Caco-2 (cell line): ENCODE results near the gene CACNA2D1. TPM values are rescaled to one million over a fixed set of nuclear protein-coding genes. Genes with fewer than 3 reads are reported as not detected.

Source experiments
- BruUV-seq: library from RNA; stranded (reverse); fragments of 400-500 nt; replicated peaks from 2 replicates; lab custom pipeline; 2021; lab: Mats Ljungman, UMichigan
- CTCF ChIA-PET: fragments of 300-600 bp; sonication (Branson Sonifier 250); formaldehyde crosslinking; loops from one replicate; lab custom pipeline; 2022; ENCODE audit warnings: antibody characterized with exemption; lab: Charles Lee
- POLR2A ChIA-PET: fragments of 300-600 bp; sonication (Branson Sonifier 250); formaldehyde crosslinking; loops from one replicate; lab custom pipeline; 2022; ENCODE audit warnings: antibody characterized with exemption; lab: Charles Lee
- DNase-seq, 2 experiments: peaks; one replicate each; pipeline versions ENCODE4 v3.0.0 to v3.0.0-alpha.2; 2020 to 2022
- H3K27me3 ChIP-seq: replicated peaks from 2 replicates; pipeline ENCODE4 v1.6.0; 2011; ENCODE audit warnings: low read length; ENCODE audit not compliant: control insufficient read depth, insufficient read depth
- H3K36me3 ChIP-seq: 2 replicates; pipeline ENCODE4 v1.5.1; 2011; ENCODE audit warnings: low read length; ENCODE audit not compliant: control insufficient read depth, insufficient read depth
- H3K4me1 ChIP-seq: fragments of 250-450 bp; sonication (Bioruptor Pico); 2 replicates; pipeline ENCODE4 v1.5.1; 2020; ENCODE audit warnings: mild to moderate bottlenecking
- H3K4me3 ChIP-seq: 2 replicates; pipeline ENCODE4 v1.5.1; 2011; ENCODE audit warnings: low read depth, mild to moderate bottlenecking, control low read depth, low read length
- H3K9me3 ChIP-seq: fragments of 250-450 bp; sonication (Bioruptor Pico); 2 replicates; pipeline ENCODE4 v1.5.1; 2020; ENCODE audit warnings: mild to moderate bottlenecking, moderate library complexity
- H3K27ac Mint-ChIP-seq: one replicate; pipeline ENCODE4 v1.8.0; 2022; ENCODE audit warnings: mixed read lengths; ENCODE audit not compliant: unreplicated experiment
- H3K27me3 Mint-ChIP-seq: one replicate; pipeline ENCODE4 v1.8.0; 2022; ENCODE audit warnings: mixed read lengths; ENCODE audit not compliant: insufficient read depth, unreplicated experiment
- H3K36me3 Mint-ChIP-seq: one replicate; pipeline ENCODE4 v1.8.0; 2022; ENCODE audit warnings: mild to moderate bottlenecking, mixed read lengths; ENCODE audit not compliant: insufficient read depth, unreplicated experiment
- H3K4me1 Mint-ChIP-seq: one replicate; pipeline ENCODE4 v1.8.0; 2022; ENCODE audit warnings: low read depth, mixed read lengths; ENCODE audit not compliant: unreplicated experiment
- H3K4me3 Mint-ChIP-seq: one replicate; pipeline ENCODE4 v1.8.0; 2022; ENCODE audit warnings: mild to moderate bottlenecking, moderate library complexity, mixed read lengths; ENCODE audit not compliant: unreplicated experiment
- H3K9me3 Mint-ChIP-seq: one replicate; pipeline ENCODE4 v1.8.0; 2022; ENCODE audit warnings: mixed read lengths; ENCODE audit not compliant: unreplicated experiment
- intact Hi-C: fragments of 100-400 bp; cut with micrococcal nuclease; formaldehyde crosslinking; loops from one replicate; pipeline ENCODE4 v1.10.0; 2022; ENCODE audit not compliant: unreplicated experiment
- total RNA-seq: library from RNA; stranded (reverse); gene quantifications from 2 replicates; pipeline ENCODE4 v1.2.3, GENCODE V29; 2022
- TF ChIP-seq, protein P1 (sequence below), 2 experiments: fragments of 200-600 bp in 1 of 2; IDR thresholded peaks; 1 replicate in 1 of 2; 2 replicates in 1 of 2; pipeline versions ENCODE4 v1.5.1 to v1.8.0; 2011 to 2022; ENCODE audit warnings: antibody characterized with exemption in 1 of 2, control low read depth in 1 of 2, inconsistent platforms in 1 of 2, low read depth in 1 of 2, low read length in 1 of 2, mild to moderate bottlenecking in 1 of 2, moderate library complexity in 1 of 2; ENCODE audit not compliant: insufficient read depth in 1 of 2, severe bottlenecking in 1 of 2, unreplicated experiment in 1 of 2

Gene CACNA2D1
- total RNA-seq, 1 experiment from 2014 or later: not detected

DNA sequence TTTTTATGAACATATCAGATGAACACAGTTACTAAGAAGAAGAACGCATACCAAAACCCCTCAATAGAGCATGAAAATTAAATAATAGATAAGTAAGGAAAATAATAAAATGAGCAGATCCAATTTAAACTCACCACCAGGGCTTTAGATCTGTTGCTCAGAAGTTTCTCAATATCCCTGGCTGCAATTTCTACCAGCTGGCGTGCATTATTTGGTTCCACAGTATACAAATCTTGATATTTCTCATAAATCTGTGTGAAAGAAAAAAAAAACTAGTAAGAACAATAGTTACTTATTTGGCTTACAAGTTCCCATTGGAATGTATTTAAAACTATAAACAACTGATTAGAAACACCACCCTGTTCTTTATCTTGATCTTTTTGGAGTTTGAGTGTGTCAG lies 108.6 kb downstream of the CACNA2D1 start:
- POLR2A ChIA-PET: no interaction called here
- Mint-ChIP-seq H3K9me3 (no peaks in the 10 kb centered on the region), H3K4me3 (no peak overlapping the region), H3K27me3 (peaks cover 4% of the 10 kb centered on the region), H3K27ac (no peak overlapping the region), H3K4me1 (no peaks in the 10 kb centered on the region), H3K36me3 (no peaks in the 10 kb centered on the region)
- BruUV-seq: no TSS peak
- Histone ChIP-seq H3K4me3 (no peak overlapping the region), H3K9me3 (no peaks in the 10 kb centered on the region), H3K27me3 (no peaks in the 10 kb centered on the region), H3K4me1 (no peaks in the 10 kb centered on the region), H3K36me3 (no peaks in the 10 kb centered on the region)
- TF ChIP-seq, protein P1, sequence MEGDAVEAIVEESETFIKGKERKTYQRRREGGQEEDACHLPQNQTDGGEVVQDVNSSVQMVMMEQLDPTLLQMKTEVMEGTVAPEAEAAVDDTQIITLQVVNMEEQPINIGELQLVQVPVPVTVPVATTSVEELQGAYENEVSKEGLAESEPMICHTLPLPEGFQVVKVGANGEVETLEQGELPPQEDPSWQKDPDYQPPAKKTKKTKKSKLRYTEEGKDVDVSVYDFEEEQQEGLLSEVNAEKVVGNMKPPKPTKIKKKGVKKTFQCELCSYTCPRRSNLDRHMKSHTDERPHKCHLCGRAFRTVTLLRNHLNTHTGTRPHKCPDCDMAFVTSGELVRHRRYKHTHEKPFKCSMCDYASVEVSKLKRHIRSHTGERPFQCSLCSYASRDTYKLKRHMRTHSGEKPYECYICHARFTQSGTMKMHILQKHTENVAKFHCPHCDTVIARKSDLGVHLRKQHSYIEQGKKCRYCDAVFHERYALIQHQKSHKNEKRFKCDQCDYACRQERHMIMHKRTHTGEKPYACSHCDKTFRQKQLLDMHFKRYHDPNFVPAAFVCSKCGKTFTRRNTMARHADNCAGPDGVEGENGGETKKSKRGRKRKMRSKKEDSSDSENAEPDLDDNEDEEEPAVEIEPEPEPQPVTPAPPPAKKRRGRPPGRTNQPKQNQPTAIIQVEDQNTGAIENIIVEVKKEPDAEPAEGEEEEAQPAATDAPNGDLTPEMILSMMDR (IDR thresholded peaks at IDR 0.05; ENCODE audit: insufficient read depth in 1 of 2, low read depth in 1 of 2, low read length in 1 of 2, severe bottlenecking in 1 of 2, unreplicated experiment in 1 of 2): no peak
- no peak for DNase-seq
- CTCF ChIA-PET: no interaction called here
- intact Hi-C loops: no loop called here

DNA sequence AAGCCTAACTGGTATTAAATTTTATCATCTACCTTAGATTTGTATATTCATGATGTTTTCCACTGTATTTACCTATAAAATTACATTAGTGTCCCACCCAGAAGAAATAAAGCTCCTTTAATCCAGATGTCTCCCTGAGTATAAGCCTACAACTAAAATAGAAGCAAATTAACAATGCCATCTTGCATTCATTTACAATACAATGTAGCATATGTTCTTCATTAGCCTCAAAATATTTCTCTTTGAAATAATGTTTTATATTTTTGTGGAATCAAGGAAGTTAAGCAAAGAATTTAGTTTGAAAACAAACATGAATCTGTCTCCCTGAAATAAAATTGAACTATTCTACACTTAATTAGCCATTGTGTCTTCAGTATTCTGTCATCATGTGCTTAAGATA lies 112.3 kb downstream of the CACNA2D1 start:
- no peak for DNase-seq
- Histone ChIP-seq H3K27me3 (no peaks in the 10 kb centered on the region), H3K4me3 (no peak overlapping the region), H3K36me3 (no peaks in the 10 kb centered on the region), H3K9me3 (no peaks in the 10 kb centered on the region), H3K4me1 (no peaks in the 10 kb centered on the region)
- no peak overlapping the region for H3K27ac Mint-ChIP-seq
- no peak overlapping the region for H3K4me3 Mint-ChIP-seq
- intact Hi-C loops: no loop called here
- CTCF ChIA-PET: no interaction called here
- BruUV-seq: no TSS peak
- POLR2A ChIA-PET: no interaction called here
- no peaks in the 10 kb centered on the region for H3K36me3 Mint-ChIP-seq
- H3K4me1 Mint-ChIP-seq: no peaks in the 10 kb centered on the region
- TF ChIP-seq, protein P1 (IDR thresholded peaks at IDR 0.05; ENCODE audit: insufficient read depth in 1 of 2, low read depth in 1 of 2, low read length in 1 of 2, severe bottlenecking in 1 of 2, unreplicated experiment in 1 of 2): no peak
- no peaks in the 10 kb centered on the region for H3K9me3 Mint-ChIP-seq
- peaks cover 5% of the 10 kb centered on the region for H3K27me3 Mint-ChIP-seq

DNA sequence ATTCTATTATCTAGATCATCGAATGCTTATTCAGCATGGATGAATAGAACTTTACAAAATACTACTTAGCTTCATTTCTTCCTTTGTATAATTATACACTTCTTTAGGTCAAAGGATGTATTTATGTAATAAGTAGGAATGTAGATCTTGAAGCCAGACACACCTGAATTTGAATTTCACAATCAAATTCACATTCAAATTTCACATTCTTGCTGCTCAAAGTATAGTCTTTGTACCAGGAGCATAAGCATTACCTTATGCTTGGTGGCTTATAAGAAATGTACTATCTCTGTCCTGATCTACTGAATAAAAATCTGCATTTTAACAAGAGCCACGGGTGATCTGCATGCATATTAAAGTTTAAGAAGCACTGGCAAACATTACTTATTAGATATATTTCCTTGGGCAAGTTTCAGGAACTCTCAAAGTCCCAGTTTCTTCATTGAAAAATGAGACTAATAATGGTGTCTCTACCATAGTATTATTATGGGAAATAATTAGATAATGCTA lies 112.8 kb downstream of the CACNA2D1 start:
- DNase-seq: no peak
- POLR2A ChIA-PET: no interaction called here
- Histone ChIP-seq H3K4me3 (no peak overlapping the region), H3K4me1 (no peaks in the 10 kb centered on the region), H3K36me3 (no peaks in the 10 kb centered on the region), H3K9me3 (no peaks in the 10 kb centered on the region), H3K27me3 (no peaks in the 10 kb centered on the region)
- Mint-ChIP-seq H3K27ac (no peak overlapping the region), H3K27me3 (peaks cover 5% of the 10 kb centered on the region), H3K9me3 (no peaks in the 10 kb centered on the region), H3K36me3 (no peaks in the 10 kb centered on the region), H3K4me3 (no peak overlapping the region), H3K4me1 (no peaks in the 10 kb centered on the region)
- BruUV-seq: no TSS peak
- TF ChIP-seq, protein P1 (IDR thresholded peaks at IDR 0.05; ENCODE audit: insufficient read depth in 1 of 2, low read depth in 1 of 2, low read length in 1 of 2, severe bottlenecking in 1 of 2, unreplicated experiment in 1 of 2): no peak
- CTCF ChIA-PET: no interaction called here
- intact Hi-C loops: no loop called here
